Raji (cell line): Measurements from ENCODE around the gene MRPL37.

Source experiments
- POLR2A ChIP-seq: IDR thresholded peaks from 2 replicates; pipeline ENCODE4 v1.6.1; 2011; ENCODE audit warnings: low read depth, low read length, control low read depth; ENCODE audit not compliant: insufficient read depth

The MRPL37 gene

GRCh38 chr1:54168206-54168965, 31.6 kb upstream of the MRPL37 start:
- no peak for TF ChIP-seq POLR2A

- no peak for TF ChIP-seq POLR2A
These were observed 30.9 kb upstream of the MRPL37 start for GRCh38 chr1:54169068-54169467.

DNA sequence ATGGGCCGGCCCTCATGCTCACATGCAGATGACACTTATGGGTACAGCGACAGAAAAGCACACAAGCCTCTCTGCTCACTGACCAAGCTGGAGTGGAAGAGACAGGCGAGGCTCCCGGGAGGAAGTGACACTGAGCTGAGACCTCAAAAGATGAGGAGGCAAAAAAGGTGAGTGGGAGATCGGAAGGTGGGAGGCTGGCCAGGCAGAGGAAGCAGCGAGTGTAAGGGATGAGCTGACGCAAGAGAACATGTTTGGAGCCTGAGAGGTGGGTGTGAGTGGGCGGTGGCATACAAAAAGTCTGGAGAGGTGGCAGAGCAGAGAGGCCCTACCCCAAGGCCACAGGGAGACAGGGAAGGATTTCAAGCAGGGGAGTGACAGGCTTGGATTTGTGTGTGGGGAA, 29.0 kb upstream of the MRPL37 start:
- TF ChIP-seq POLR2A = no peak

DNA sequence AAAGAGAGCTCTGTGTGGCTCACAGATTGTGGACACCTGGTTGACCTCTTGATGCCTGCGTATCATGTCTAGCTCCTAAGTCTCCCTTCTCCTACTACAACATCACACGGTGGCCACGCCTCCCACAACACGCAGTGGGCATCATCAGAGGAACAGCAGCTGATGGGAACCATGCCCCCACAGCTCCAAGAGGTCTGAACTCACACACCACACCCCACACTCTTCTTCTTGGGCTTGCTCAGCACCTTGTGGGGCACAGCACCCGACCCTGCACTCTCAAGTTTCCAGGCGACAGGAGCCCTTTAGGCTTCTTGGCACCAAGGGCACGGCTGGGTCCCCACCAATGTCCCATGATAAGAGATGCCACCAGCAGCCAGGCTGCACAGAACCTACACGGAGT, 28.4 kb upstream of the MRPL37 start:
- TF ChIP-seq POLR2A = no peak

- TF ChIP-seq POLR2A = no peak
These were observed 27.1 kb upstream of the MRPL37 start for GRCh38 chr1:54172614-54173599.

DNA sequence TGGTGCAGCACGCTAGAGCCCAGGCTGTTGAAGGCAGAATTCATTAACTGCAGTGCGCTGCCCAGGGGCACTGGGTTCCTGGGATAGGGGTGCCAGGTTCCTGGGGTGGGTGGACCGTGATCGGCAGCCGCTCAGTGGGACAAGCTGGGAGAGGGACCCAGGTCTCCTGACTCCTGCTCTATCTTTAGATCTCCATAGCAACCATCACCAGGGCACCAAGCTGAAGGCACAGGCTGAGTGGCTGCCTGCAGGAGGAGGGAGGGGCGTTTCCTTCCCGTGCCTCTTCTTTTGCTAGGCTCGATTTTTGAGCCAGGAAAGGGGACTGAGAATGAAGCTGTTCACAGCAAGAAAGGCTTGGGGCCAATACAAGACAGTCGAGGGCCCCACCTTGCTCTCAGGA, 26.3 kb upstream of the MRPL37 start:
- no peak for TF ChIP-seq POLR2A

DNA sequence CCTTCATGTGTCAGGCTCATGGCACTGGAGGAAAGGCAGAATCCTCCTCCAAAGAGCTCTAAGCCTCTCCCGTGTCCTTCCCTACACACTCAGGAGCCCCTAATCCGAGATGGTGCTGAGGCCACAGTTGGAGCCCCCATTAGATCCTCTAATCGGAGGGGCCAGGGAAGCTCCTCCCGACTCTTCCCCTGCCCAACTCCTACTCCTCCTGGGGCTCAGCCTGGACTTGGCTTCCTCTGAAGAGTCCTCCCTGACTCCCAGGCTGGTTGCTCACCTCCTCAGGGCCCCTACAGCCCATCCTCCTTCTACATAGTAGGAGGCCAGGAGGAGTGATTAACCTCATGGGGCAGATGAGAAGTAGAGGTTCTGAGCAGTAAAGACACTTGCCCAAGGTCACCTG, 25.9 kb upstream of the MRPL37 start:
- no peak for TF ChIP-seq POLR2A

GRCh38 chr1:54176621-54177327, 23.2 kb upstream of the MRPL37 start:
- TF ChIP-seq POLR2A = no peak

- TF ChIP-seq POLR2A = no peak
These were observed 22.2 kb upstream of the MRPL37 start for GRCh38 chr1:54177726-54178125.

GRCh38 chr1:54178296-54179070, 21.5 kb upstream of the MRPL37 start:
- TF ChIP-seq POLR2A = no peak

DNA sequence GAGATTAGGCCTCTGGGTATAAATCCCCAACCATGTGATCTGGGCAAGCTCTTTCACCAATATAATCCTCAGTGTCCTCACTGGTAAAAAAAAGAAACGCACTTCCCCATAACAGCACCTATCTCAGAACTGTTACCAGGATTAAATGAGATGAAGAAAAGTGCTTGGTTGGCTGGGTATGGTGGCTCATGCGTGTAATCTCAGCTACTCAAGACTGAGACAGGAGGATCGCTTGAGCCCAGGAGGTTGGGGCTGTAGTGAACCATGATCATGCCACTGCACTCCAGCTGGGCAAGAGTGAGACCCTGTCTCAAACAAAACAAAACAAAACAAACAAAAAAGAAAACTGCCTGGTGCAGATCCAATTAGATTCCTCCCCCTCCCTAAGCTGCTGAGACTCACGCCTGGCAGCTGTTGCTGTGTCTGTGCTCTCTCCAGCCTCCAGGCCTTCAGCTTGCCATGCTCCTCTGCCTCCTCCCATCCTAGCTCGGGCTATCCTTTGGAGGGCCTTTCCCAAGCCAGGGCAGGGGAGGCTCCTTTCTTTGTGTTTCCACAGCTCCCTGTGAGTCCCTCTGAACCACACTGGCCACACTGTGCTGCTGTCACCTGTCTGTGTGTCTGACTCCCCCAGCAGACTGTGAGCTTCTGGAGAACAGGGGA, 19.1 kb upstream of the MRPL37 start:
- TF ChIP-seq POLR2A = no peak

DNA sequence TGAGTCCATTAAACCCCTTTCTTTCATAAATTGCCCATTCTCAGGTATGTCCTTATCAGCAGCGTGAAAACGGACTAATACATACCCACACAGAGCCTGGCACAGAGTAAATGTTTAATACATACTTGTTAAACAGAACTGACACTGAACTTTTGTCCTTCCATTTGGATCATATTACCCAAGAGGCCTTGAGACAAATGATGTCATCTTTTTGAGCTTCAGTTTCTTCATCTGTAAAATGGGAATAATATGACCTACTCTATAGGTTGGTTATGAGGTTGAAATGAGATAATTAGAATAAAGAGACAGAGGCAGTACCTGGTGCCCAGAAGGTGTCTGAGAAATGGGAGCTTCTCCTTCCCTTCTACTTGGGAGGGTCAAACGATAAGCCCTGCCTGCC, 13.9 kb upstream of the MRPL37 start:
- TF ChIP-seq POLR2A = no peak

DNA sequence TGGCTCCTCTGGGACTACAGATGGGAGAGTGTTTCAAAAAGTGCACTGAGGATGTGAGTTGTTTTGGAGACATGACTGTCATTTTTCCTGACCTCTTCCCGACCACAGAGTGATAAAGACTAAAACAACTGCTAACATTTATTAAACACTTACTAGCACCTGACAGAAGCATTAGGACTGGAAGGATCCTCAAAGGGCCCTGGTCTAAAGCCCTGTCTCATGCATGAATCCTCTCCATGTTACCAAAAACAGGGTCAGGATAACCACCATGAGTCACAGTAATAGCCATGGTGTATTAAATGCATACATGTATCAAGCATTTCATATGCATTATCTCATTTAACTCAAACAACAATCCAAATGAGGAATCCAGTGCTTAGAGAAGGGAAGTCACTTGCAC, 11.7 kb upstream of the MRPL37 start:
- TF ChIP-seq POLR2A = no peak

- no peak for TF ChIP-seq POLR2A
These were observed 9.4 kb upstream of the MRPL37 start for GRCh38 chr1:54190526-54190925.

- no peak for TF ChIP-seq POLR2A
These were observed 8.4 kb upstream of the MRPL37 start for GRCh38 chr1:54191525-54191924.

DNA sequence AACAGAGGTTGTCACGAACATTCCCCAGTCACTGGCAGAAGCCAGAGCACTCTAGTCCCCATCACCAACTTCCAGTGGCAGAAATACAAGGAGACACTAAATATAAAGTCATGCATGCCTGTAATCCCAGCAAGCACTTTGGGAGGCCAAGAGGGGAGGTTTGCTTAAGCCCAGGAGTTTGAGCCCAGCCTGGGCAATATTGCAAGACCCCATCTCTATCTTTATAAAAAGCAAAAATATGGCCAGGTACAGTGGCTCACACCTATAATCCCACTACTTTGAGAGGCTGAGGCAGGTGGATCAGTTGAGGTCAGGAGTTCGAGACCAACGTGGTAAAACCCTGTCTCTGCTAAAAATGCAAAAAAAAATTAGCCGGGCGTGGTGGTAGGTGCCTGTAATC, 6.5 kb upstream of the MRPL37 start:
- no peak for TF ChIP-seq POLR2A
